Activated CD8-positive, alpha-beta T cell treated with anti-CD3 and anti-CD28 coated beads for 36 hours (primary cell): ENCODE results near the gene CELF2. TPM values are rescaled to one million over a fixed set of nuclear protein-coding genes. Genes with fewer than 3 reads are reported as not detected.

Source experiments
- ATAC-seq: fragments of 200-7000 bp; cut with Tn5 transposase; one replicate; pipeline ENCODE4 v1.10.0; 2021; ENCODE audit warnings: mild to moderate bottlenecking, moderate library complexity
- CTCF ChIA-PET: fragments of 350-600 bp; sonication (Branson Sonifier 250); formaldehyde crosslinking; loops from one replicate; lab custom pipeline; 2021; ENCODE audit warnings: antibody characterized with exemption; lab: Charles Lee
- POLR2A ChIA-PET: fragments of 350-600 bp; sonication (Branson Sonifier 250); formaldehyde crosslinking; loops from one replicate; lab custom pipeline; 2021; ENCODE audit warnings: antibody characterized with exemption; lab: Charles Lee
- DNase-seq: peaks from one replicate; pipeline ENCODE4 v3.0.0-alpha.2; 2020
- H3K27ac Mint-ChIP-seq: one replicate; pipeline ENCODE4 v1.8.0; 2021; ENCODE audit warnings: mild to moderate bottlenecking, mixed read lengths
- H3K27me3 Mint-ChIP-seq: one replicate; pipeline ENCODE4 v1.8.0; 2021; ENCODE audit warnings: mixed read lengths
- H3K36me3 Mint-ChIP-seq: one replicate; pipeline ENCODE4 v1.8.0; 2021; ENCODE audit warnings: low read depth, mixed read lengths
- H3K4me1 Mint-ChIP-seq: one replicate; pipeline ENCODE4 v1.8.0; 2021; ENCODE audit warnings: low read depth, mixed read lengths
- H3K4me3 Mint-ChIP-seq: one replicate; pipeline ENCODE4 v1.8.0; 2021; ENCODE audit warnings: mild to moderate bottlenecking, moderate library complexity, mixed read lengths
- H3K9me3 Mint-ChIP-seq: one replicate; pipeline ENCODE4 v1.8.0; 2021; ENCODE audit warnings: mixed read lengths
- intact Hi-C: fragments of 100-400 bp; cut with micrococcal nuclease; formaldehyde crosslinking; loops from one replicate; pipeline ENCODE4 v1.10.0; 2022
- total RNA-seq, 2 experiments: library from RNA; stranded (reverse); gene quantifications; one replicate each; pipeline ENCODE4 v1.2.3, GENCODE V29; 2021
- TF ChIP-seq, protein P1 (sequence below): fragments of 200-600 bp; IDR thresholded peaks from one replicate; pipeline ENCODE4 v1.8.0; 2022; ENCODE audit warnings: antibody characterized with exemption, mild to moderate bottlenecking

The CELF2 gene
- total RNA-seq, 2 experiments from 2014 or later, result 132 to 133 TPM

DNA sequence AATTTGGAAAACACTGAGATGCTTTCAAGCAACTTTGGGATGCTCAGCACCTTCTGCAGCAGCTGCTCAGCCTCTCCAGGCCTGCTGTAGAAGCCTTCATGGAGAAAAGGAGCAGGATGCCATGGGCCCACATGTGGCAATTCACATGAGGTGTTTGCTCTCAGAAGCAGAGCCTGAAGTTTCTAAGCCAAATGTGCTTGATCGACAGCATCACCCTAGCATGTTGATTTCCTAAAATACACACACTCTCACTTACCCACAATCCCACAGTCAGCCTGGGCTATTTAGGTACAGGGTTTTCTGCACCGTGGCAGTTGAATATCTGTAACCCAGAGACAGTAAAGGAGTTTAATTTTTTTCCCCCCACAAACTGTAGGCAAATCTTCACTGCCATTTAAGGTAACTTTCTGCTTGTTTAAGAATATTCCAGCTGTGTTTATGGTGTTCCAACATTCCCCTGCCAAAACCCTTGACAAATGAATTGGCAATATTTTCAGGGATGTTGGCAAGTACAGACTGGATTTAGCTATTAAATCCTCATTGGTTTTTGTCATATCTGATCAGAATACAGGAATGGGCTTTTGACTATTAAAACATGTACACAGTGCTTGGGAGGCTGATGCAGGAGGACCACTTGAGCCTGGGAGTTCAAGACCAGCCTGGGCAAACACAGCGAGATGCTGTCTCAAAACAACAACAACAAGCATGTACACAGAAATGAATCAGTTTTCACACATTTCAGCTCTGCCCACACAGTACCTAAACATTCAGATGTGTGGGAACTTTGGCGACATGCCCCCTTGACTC is 244.2 kb downstream of the CELF2 start:
- Mint-ChIP-seq H3K27ac (peak overlapping the region; percentile 66), H3K9me3 (no peaks in the 10 kb centered on the region), H3K36me3 (peaks cover 87% of the 10 kb centered on the region), H3K27me3 (no peaks in the 10 kb centered on the region), H3K4me3 (no peak overlapping the region), H3K4me1 (peaks cover 83% of the 10 kb centered on the region)
- DNase-seq, result no peak
- intact Hi-C loops, result no loop called here
- CTCF ChIA-PET, result interaction anchor here (1.0 to 1.2 kb wide), 2 partner anchors 9 to 149 kb away, joined by 3 to 6 read pairs; no protein-coding TSS in a partner anchor
- POLR2A ChIA-PET, result interaction anchor here (1.0 to 2.3 kb wide), 3 partner anchors 9 to 34 kb away, joined by 3 to 6 read pairs (median 3); no protein-coding TSS in a partner anchor
- ATAC-seq, result no peak
- TF ChIP-seq, protein P1, sequence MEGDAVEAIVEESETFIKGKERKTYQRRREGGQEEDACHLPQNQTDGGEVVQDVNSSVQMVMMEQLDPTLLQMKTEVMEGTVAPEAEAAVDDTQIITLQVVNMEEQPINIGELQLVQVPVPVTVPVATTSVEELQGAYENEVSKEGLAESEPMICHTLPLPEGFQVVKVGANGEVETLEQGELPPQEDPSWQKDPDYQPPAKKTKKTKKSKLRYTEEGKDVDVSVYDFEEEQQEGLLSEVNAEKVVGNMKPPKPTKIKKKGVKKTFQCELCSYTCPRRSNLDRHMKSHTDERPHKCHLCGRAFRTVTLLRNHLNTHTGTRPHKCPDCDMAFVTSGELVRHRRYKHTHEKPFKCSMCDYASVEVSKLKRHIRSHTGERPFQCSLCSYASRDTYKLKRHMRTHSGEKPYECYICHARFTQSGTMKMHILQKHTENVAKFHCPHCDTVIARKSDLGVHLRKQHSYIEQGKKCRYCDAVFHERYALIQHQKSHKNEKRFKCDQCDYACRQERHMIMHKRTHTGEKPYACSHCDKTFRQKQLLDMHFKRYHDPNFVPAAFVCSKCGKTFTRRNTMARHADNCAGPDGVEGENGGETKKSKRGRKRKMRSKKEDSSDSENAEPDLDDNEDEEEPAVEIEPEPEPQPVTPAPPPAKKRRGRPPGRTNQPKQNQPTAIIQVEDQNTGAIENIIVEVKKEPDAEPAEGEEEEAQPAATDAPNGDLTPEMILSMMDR, result no peak

DNA sequence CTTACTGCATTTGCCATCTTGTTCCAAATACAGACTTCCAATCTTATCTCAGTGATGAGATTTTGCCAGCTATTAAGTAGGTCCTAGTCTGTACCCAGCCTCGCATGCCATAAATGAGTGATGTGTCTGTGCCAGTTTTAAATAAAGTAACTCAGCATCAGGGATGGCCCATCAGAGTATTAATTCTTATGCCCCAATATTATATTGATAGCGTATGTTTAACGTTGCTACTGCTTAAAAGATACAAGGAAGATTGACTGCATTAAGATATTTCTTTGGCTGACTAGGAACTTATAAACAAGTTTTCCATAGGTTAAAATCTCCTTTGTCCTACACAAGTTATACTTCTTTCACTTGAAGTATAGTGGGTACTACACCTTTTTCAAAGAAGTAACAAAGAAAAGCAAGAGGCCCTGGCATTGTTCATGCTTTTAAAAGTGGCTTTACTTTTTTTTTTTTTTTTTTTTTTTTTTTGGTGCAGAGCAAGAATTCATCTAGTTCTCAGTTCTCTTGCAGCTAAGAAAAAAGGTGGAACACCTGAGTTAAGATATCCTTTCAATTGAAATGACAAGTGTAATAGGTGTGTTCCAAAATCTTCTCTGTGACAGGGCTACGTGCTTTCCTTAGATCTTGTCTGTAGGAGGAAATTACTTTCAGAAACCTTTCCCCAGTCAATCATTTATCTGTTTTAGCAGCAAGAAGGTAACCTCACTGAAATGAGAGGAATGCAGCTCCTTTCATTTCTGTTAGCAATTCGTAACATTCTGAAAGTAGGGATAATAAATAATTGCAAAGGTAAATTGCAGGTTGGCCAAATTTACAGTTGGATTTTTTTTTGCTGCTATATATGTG is 245.0 kb downstream of the CELF2 start:
- ATAC-seq, result no peak
- TF ChIP-seq, protein P1, result no peak
- intact Hi-C loops, result no loop called here
- Mint-ChIP-seq H3K27ac (peak overlapping the region; percentile 76), H3K4me3 (no peak overlapping the region), H3K36me3 (peaks cover 86% of the 10 kb centered on the region), H3K9me3 (no peaks in the 10 kb centered on the region), H3K27me3 (no peaks in the 10 kb centered on the region), H3K4me1 (peaks cover 83% of the 10 kb centered on the region)
- POLR2A ChIA-PET, result interaction anchor here (0.6 to 2.3 kb wide), 5 partner anchors 8 to 117 kb away, joined by 3 to 6 read pairs (median 3); no protein-coding TSS in a partner anchor
- CTCF ChIA-PET, result no interaction called here
- DNase-seq, result no peak

DNA sequence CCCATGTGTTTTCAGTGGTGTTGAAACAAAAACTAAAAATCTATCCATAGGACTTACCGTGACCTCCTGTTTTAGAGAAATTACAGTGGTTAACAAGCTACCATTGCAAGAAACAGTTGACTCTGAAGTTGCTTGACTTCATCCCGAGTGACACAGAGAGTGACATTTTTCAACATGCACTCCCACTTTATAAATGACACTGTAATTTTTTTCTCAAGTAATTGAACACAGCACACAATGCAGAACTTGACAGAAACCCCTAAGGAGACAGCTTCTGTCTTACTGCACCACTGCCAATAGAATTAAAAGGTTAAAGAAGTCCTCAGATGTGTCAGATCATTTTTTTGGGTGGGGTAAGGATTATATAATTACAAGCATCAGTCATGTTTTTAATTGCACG is 246.1 kb downstream of the CELF2 start:
- CTCF ChIA-PET, result interaction anchor here (1.5 kb wide), 1 partner anchor 25 kb away, joined by 3 read pairs; no protein-coding TSS in a partner anchor
- intact Hi-C loops, result no loop called here
- Mint-ChIP-seq H3K27ac (peak overlapping the region; percentile 76), H3K9me3 (no peaks in the 10 kb centered on the region), H3K4me3 (no peak overlapping the region), H3K27me3 (no peaks in the 10 kb centered on the region), H3K36me3 (peaks cover 78% of the 10 kb centered on the region), H3K4me1 (peaks cover 80% of the 10 kb centered on the region)
- no peak for DNase-seq
- TF ChIP-seq, protein P1, result no peak
- POLR2A ChIA-PET, result interaction anchor here (1.2 to 1.3 kb wide), 2 partner anchors 94 to 118 kb away, joined by 3 to 4 read pairs; no protein-coding TSS in a partner anchor
- peak; percentile 18 for ATAC-seq

DNA sequence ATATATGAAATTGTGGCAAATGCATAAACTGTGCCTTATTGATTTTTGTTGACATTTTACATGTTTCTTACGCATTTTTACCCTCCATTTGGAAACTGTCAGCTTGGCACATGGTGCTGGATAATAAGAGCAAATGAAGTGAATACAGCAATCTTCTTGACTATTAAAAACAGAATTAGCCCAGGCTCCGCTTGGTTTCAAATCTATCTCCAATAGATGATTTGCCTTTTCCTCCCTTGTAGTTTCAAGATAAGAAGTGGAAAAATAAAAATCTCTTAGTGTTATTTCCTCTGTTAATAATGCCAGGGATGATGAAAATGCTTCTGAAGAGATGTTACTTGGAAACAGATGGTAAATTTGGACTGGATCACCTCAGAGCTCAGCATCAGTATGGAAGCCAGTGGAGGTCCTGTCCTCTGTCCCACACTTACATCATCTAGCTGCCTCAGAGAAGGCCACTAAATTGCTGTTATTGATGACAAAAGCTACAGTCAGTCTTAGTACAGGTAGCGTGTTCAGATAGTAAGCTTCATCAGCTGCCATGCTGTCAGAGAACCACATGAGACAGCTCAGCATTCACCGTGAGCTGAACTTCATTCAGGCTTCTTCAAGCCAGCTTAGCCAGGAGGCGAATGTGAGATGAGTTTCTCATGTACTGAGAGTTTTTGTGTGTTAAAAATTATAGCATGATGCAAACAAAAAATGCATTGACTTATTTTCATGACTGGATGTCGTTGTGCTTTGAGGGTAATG is 246.8 kb downstream of the CELF2 start:
- no peak for DNase-seq
- Mint-ChIP-seq H3K4me1 (peaks cover 87% of the 10 kb centered on the region), H3K9me3 (no peaks in the 10 kb centered on the region), H3K27ac (peak overlapping the region; percentile 76), H3K36me3 (peaks cover 81% of the 10 kb centered on the region), H3K4me3 (no peak overlapping the region), H3K27me3 (no peaks in the 10 kb centered on the region)
- POLR2A ChIA-PET, result interaction anchor here (1.3 kb wide), 1 partner anchor 119 kb away, joined by 4 read pairs; no protein-coding TSS in a partner anchor
- intact Hi-C loops, result no loop called here
- ATAC-seq, result peak; percentile 29
- CTCF ChIA-PET, result interaction anchor here (1.5 kb wide), 1 partner anchor 26 kb away, joined by 3 read pairs; no protein-coding TSS in a partner anchor
- TF ChIP-seq, protein P1, result no peak
